ENCODE measurements around the gene SLC9A3.

Gene SLC9A3

GRCh38 chr5:555058-555623 lies 30.9 kb upstream of the SLC9A3 start:
- DNase-seq (ENCODE audit: insufficient read length, low spot score): no peak
- no peak for FAIRE-seq

- FAIRE-seq: no peak
- no peak for DNase-seq (ENCODE audit: insufficient read length, low spot score)
Measured at GRCh38 chr5:554284-554988, 30.2 kb upstream of the SLC9A3 start.

DNA sequence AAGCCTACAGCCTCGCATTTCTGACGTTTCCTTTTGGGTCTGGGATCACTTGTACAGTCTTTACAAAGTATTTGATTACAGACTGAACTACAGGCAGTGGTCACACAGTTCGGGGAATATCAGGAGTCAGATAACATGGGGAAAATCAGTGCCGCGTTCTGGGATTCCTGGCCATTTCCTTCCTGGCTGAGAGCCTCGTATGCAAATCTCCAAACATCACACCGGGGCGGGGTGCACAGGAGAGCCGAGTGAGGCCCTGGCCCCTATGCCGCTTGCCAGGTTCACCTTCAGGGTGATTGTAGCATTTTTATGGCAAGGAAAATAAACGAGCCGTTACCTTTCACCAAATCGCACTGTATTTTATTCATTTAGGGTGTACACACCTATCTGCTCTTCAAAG lies 29.6 kb upstream of the SLC9A3 start:
- FAIRE-seq (no peak), DNase-seq (ENCODE audit: insufficient read length, low spot score) (no peak)

DNA sequence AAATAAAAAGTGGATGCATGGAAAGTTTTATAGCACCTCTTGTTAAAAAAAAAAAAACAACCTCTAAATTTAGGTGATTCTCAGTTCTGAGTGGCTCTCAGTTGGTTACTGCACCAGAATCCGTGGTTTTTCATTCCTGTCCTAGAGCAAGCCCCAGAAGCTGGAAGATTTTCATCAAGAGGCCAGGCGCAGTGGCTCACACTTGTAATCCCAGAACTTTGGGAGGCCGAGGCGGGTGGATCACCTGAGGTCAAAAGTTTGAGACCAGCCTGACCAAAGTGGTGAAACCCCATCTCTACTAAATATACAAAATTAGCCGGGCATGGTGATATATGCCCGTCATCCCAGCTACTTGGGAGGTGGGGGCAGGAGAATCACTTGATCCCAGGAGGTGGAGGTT lies 27.2 kb upstream of the SLC9A3 start:
- FAIRE-seq (no peak), DNase-seq (ENCODE audit: insufficient read length, low spot score) (no peak)

- DNase-seq (ENCODE audit: insufficient read length, low spot score): no peak
- FAIRE-seq: no peak
Measured at GRCh38 chr5:549229-549628, 25.0 kb upstream of the SLC9A3 start.

DNA sequence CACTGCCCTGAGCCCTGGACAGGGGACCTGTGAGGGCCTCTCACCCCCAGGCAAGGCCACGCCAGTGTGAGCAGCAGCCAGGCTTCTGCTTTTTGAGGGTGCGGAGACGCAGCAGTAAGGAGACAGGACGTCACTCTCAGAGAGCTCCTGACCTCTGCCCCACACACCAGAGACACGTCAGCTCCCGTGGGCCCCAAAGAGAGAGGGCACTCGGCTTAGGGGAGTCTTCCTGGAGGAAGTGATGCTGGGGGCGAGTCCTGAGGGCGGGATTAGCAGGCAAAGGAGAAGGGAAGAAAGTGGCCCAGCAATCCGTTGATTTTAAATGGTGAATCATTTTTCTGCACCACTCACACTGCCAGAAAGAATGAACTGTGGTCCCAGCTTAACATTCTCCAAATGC lies 24.0 kb upstream of the SLC9A3 start:
- FAIRE-seq (no peak), DNase-seq (ENCODE audit: insufficient read length, low spot score) (no peak)

DNA sequence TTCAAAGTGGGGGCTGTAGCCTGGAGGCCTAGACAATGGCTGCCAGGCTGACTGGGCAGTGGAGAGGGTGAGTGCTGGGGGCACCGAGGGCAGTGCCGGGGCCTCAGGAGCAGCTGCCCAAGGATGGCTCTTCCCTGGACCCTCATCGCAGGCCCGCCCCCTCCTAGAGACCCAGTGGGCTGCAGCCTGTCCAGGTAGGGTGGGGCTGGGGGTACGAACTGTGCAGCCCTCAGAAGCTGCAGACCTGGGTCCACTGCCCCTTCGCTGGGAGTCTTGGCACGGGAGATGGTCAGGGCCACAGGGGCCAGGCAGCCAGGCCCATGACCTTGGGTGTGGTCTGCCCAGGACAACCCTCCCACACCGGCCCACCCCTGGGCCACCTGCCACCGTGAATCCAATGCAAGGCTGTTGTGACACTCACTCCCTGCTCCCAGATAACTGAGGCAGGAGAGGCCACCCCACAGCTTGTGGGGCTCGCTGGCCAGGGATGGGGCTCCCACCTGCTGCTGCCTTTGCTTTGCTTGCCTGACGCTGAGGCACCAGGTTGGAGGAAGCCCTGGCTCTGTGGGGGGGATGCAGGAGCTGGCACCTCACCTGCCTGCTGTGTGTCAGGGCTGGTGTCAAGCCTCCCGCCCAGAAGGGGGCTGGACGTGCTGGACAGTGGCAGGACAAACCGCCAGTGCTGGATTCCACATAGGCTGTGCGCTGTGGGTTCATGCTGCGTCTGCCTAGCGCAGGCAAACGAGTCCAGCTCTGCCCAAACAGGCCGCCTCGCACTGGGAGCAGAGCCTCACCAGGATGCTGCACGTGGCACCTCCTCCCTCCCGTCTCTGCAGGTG lies 23.1 kb upstream of the SLC9A3 start:
- FAIRE-seq (no peak), DNase-seq (ENCODE audit: insufficient read length, low spot score) (no peak)

DNA sequence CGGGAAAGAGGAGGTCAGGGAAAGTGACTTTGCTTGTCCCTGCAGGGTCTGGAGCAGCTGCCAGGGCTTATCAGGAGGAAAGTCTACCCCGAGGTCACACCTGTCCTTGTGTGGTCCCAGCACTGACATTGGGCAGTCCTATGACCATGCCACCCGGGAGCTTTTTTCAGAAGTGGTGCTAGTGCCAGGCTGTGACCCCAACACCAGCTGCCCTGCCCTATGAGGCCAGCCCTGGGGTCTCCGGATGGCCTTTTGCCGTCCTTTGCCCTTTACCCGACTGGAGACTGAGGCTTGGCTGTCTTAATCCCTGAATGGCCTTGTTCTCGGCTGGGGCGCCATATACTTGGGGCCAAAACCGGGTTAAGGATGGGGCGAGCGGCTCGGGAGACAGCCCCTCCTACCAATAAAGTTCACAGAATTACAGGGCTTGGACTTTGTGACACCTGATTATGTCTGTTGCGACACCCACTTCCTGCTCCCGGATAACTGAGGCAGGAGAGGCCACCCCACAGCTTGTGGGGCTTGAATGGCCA lies 22.2 kb upstream of the SLC9A3 start:
- FAIRE-seq (no peak), DNase-seq (ENCODE audit: insufficient read length, low spot score) (no peak)

GRCh38 chr5:545641-546375 lies 21.6 kb upstream of the SLC9A3 start:
- FAIRE-seq: no peak
- DNase-seq (ENCODE audit: insufficient read length, low spot score): no peak

GRCh38 chr5:544675-545355 lies 20.6 kb upstream of the SLC9A3 start:
- FAIRE-seq: no peak
- no peak for DNase-seq (ENCODE audit: insufficient read length, low spot score)

DNA sequence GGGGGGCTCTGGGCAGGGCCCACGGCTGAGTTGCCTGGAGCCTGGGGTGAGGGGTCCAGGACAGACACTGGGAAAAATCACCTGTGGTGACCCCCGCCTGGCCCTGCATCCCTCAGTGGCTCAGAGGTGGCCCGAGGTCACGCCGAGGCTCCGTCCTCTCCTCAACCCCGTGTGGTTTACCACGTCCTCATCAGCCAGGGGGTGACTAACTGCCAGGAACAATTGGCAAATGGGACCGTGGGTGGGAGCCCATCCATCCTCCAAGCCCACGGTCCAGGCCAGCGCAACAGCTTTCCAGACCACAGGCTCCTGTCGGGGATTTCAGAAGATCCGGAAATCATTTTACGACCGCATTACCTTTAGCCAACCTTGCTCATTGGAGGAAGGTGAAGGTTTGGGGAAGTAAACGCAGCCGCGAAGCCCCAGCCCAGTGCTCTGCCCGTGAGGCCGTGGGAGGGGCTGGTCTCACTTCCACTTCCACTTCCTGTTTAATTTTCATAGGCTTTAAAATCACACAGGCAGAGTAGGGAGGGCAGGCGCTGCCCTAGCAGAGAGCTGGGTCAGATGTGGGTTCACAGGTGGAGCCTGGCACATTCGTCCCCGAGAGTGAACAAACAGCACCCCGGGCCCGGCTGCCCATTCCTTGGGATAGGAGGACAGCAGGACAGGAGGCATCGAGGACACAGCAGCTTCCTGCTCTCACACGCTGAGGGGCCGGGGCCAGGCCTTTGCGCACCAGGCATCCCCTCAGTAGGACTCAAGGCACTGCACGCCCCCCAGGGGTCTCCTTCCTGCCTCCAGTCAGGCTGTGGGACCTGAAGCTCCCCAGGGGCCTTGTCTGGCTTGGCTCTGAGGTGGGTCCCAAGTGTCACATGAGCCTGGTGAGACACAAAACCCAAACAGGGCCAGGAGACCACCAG lies 19.8 kb upstream of the SLC9A3 start:
- FAIRE-seq: peak; percentile 99

DNA sequence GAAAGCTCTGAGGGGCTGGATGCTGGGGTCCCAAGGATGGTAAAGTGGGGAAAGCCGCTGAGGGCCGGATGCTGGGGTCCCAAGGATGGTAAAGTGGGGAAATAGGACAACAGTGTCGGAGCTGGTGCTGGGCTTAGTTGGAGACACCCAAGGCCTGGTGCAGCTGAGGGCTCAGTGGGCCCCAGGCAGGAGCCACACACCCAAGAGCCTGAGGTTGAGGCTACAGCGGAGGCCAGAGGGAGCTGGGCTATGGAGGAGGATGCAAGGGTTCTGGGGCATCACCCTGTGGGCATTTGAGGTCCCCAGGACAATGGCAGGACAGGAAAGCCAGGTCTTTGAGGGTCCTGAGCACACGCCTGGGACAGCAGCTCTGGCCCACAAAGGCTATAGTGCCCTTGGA lies 19.1 kb upstream of the SLC9A3 start:
- FAIRE-seq (no peak), DNase-seq (ENCODE audit: insufficient read length, low spot score) (no peak)

More for the DNA sequence above, 19.8 kb upstream of the SLC9A3 start:
- DNase-seq (ENCODE audit: insufficient read length, low spot score): peak; percentile 96

DNA sequence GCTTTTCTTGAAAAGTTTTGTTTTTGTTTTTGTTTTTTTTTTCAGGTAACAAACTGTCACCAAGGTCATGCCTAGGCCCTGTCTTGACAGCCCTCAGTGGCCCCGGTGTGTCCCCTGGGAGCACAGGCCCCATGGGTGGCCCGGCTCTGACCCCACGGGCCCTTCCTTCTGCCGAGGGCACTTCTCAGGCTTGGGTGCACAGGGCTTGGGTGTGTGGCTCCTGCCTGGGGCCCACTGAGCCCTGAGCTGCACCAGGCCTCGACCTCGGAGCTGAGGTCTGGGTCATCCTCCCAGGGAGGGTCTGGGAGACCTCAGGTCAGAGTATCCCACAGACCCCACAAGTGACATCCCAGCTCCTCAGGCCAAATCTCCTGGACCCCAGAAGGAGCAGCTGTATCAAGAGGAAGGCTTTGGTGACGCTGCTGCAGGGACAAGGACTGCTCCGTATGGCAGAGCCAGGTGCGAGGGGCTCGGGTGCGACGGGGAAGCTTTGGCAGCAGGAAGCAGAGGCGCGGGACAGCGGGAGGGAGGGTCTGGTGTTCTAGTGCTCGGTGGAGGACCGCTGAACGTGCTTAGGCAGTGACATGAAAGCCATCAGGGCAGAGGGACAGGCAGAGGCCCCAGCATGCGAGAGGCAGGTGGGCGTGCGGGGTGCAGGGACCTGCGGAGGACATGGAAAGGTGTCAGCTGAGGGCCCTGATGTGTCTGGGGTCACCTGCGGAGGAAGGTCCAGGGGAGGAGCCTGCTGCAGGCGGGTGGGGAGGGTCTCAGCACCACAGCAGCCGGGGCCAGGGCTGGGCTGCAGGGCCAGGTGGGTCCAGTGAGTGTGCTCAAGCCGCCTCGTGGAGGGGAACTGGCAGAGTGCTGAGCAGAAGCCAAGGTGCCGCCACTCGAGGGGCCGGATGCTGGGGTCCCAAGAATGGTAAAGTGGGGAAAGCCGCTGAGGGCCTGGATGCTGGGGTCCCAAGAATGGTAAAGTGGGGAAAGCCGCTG lies 18.4 kb upstream of the SLC9A3 start:
- DNase-seq (ENCODE audit: insufficient read length, low spot score) (no peak), FAIRE-seq (no peak)

DNA sequence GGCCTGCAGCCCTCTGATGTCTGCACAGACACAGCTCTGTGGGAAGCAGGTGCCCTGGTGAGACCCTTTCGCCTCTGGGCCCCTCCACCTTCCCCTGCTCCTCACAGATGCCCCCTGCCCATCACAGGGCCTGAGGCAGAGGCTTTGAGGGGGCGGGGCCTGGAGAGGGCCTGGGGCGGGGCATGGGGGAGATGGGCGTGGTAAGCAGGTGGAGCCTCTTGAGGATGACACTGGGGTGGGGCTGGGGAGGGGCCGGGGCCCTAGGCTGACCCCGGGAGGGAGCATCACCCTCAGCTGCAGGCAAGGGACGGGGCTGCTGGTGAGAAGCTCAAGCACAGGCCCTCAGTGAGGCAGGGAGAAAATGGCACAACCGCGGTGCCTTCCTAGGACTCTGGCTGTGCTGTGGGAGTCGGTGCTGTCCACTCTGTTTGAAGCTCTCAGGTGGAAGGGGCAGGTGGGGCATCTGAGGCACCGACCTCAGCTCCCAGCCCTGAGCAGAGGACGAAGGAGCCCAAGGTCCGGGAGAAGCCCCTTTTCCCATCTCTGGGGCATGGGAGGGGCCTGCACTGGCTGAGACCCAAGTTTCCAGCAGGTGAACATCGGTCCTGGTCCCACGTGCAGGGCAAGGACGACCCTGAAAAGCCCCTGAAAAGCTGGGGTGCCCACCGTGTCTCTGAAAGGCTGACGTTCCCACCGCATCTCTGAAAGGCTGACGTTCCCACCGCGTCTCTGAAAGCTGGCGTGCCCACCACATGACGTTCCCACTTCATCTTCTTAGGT lies 17.5 kb upstream of the SLC9A3 start:
- DNase-seq (ENCODE audit: insufficient read length, low spot score): no peak
- no peak for FAIRE-seq

DNA sequence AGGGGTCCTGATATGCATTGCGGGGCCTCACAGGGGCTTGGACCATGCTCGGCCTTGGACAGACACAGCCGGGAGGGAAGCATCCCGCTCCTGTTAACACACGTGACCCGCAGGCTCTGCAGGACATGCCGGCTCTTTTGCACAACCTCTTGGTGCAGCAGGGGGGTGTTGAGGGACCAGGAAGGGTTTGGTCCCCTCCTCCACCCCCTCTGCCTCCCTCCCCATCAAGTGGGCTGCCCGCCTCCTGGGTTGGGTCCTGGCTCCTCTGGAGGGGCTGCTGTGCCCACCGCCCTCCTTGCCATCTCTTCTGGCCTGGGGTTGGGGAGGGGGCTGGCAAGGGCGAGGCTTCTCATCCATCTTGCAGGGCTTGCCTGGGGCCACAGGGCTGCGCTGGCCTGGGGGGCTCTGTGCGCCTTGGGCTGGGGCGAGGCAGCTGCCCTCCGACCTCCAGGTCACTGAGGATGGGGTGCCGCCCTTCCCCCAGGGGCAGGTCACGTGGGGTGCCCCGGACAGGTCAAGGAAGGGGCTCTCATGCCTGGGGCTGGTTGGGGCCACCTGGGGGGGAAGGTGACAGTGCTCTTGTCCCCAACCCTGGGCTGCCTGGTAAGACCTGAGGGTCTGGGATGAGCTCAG lies 16.8 kb upstream of the SLC9A3 start:
- DNase-seq (ENCODE audit: insufficient read length, low spot score) (no peak), FAIRE-seq (no peak)

- no peak for DNase-seq (ENCODE audit: insufficient read length, low spot score)
- FAIRE-seq: no peak
Measured at GRCh38 chr5:540071-540905, 16.0 kb upstream of the SLC9A3 start.

Measured in GM19239 (cell line).